GM12878 (cell line): ENCODE measurements around the gene SLITRK1. TPM values are rescaled to one million over a fixed set of nuclear protein-coding genes. Genes with fewer than 3 reads are reported as not detected.

Source experiments
- ATAC-seq: fragments of 200-7000 bp; cut with Tn5 transposase; 3 replicates; pipeline ENCODE4 v1.9.1; 2020; ENCODE audit warnings: mild to moderate bottlenecking, moderate library complexity
- BruUV-seq: library from RNA; stranded (reverse); fragments of 400-500 nt; replicated peaks from 2 replicates; lab custom pipeline; 2021; lab: Mats Ljungman, UMichigan
- CTCF ChIA-PET: fragments of 300-600 bp; sonication (Branson Sonifier 250); formaldehyde crosslinking; extraction: SDS; loops from one replicate; lab custom pipeline; 2021; ENCODE audit warnings: inconsistent platforms; lab: Yijun Ruan, JAX
- POLR2A ChIA-PET: fragments of 350-600 bp; formaldehyde crosslinking; extraction: SDS; loops from one replicate; lab custom pipeline; 2021; ENCODE audit warnings: inconsistent platforms; lab: Charles Lee
- RAD21 ChIA-PET: fragments of 300-600 bp; sonication (Branson Sonifier 250); formaldehyde crosslinking; loops from one replicate; lab custom pipeline; 2023; ENCODE audit warnings: antibody characterized with exemption; ENCODE audit not compliant: unreplicated experiment; lab: Charles Lee
- SMC1A ChIA-PET: fragments of 300-600 bp; sonication (Branson Sonifier 250); formaldehyde crosslinking; loops from one replicate; lab custom pipeline; 2023; ENCODE audit not compliant: unreplicated experiment, uncharacterized antibody; lab: Charles Lee
- DNase-seq: peaks from one replicate; pipeline ENCODE4 v3.0.0-alpha.2; 2011; ENCODE audit warnings: low read depth, low spot score
- FAIRE-seq: peaks from 3 replicates; lab custom pipeline; 2011; peaks lifted over from hg19 to GRCh38; lab: Jason Lieb, UNC
- H2AFZ ChIP-seq: 2 replicates; pipeline ENCODE4 v1.6.0; 2011; ENCODE audit warnings: low read depth, low read length, control low read depth; ENCODE audit not compliant: control insufficient read depth
- H3K27ac ChIP-seq: 2 replicates; pipeline ENCODE4 v1.5.1; 2011; ENCODE audit warnings: control low read depth; ENCODE audit not compliant: control insufficient read depth, insufficient read depth
- H3K27me3 ChIP-seq, 2 experiments: replicated peaks in 1 of 2; 2 replicates each; pipeline versions ENCODE4 v1.6.0 to v1.6.1; 2011; ENCODE audit warnings: low read length in 1 of 2; ENCODE audit not compliant: control insufficient read depth in 2 of 2, insufficient read depth in 2 of 2
- H3K36me3 ChIP-seq, 2 experiments: 2 replicates each; pipeline ENCODE4 v1.5.1; 2011; ENCODE audit warnings: low read length in 1 of 2; ENCODE audit not compliant: control insufficient read depth in 2 of 2, insufficient read depth in 2 of 2
- H3K4me1 ChIP-seq: 2 replicates; pipeline ENCODE4 v1.6.1; 2011; ENCODE audit warnings: mild to moderate bottlenecking, low read length, moderate library complexity, mixed read lengths; ENCODE audit not compliant: control insufficient read depth, insufficient read depth
- H3K4me2 ChIP-seq: 2 replicates; pipeline ENCODE4 v1.6.0; 2011; ENCODE audit warnings: control low read depth; ENCODE audit not compliant: control insufficient read depth, insufficient read depth
- H3K4me3 ChIP-seq: fragments of 200-600 bp; sonication (generic); 2 replicates; pipeline ENCODE4 v1.5.1; 2016
- H3K79me2 ChIP-seq: 2 replicates; pipeline ENCODE4 v1.6.0; 2011; ENCODE audit warnings: low read length; ENCODE audit not compliant: control insufficient read depth, insufficient read depth
- H3K9ac ChIP-seq: 2 replicates; pipeline ENCODE4 v1.8.0; 2011; ENCODE audit warnings: low read length, control low read depth, mixed read lengths; ENCODE audit not compliant: control insufficient read depth, insufficient read depth
- H3K9me3 ChIP-seq: replicated peaks from 3 replicates; pipeline ENCODE4 v1.5.1; 2011; ENCODE audit warnings: mild to moderate bottlenecking, low read length; ENCODE audit not compliant: control insufficient read depth, insufficient read depth
- H4K20me1 ChIP-seq: 2 replicates; pipeline ENCODE4 v1.6.0; 2011; ENCODE audit not compliant: control insufficient read depth, insufficient read depth
- ETV6 ChIP-seq, 2 experiments: fragments of 450-650 bp in 1 of 2; IDR thresholded peaks in 1 of 2; conservative IDR thresholded peaks in 1 of 2; 2 replicates each; pipeline ENCODE4 v1.6.1; 2014; ENCODE audit warnings: antibody characterized with exemption in 1 of 2, borderline replicate concordance in 1 of 2, low read depth in 1 of 2, mild to moderate bottlenecking in 1 of 2, moderate library complexity in 1 of 2
- EZH2 ChIP-seq: IDR thresholded peaks from 2 replicates; pipeline ENCODE4 v1.6.1; 2012; ENCODE audit warnings: low read depth, mild to moderate bottlenecking, control low read depth, inconsistent platforms, low read length, borderline replicate concordance; ENCODE audit not compliant: control insufficient read depth
- FOS ChIP-seq: IDR thresholded peaks from 3 replicates; pipeline ENCODE4 v1.6.1; 2011; ENCODE audit warnings: borderline replicate concordance; ENCODE audit not compliant: insufficient read length; ENCODE audit errors: extremely low read depth
- GABPA ChIP-seq: IDR thresholded peaks from 2 replicates; pipeline ENCODE4 v1.6.1; 2014; ENCODE audit warnings: antibody characterized with exemption, low read depth, mild to moderate bottlenecking, inconsistent platforms
- IRF4 ChIP-seq: IDR thresholded peaks from 2 replicates; pipeline ENCODE4 v1.6.1; 2011; ENCODE audit warnings: low read depth, low read length
- KAT2A ChIP-seq: conservative IDR thresholded peaks from 2 replicates; pipeline ENCODE4 v1.6.1; 2011; ENCODE audit warnings: low read depth, low read length; ENCODE audit not compliant: control insufficient read depth
- NRF1 ChIP-seq: conservative IDR thresholded peaks from 2 replicates; pipeline ENCODE4 v1.6.1; 2011; ENCODE audit warnings: mild to moderate bottlenecking, low read depth, low read length, improper control_type of control experiment
- PAX8 ChIP-seq: fragments of 450-650 bp; IDR thresholded peaks from 2 replicates; pipeline ENCODE4 v1.6.1; 2017; ENCODE audit warnings: mild to moderate bottlenecking, moderate library complexity
- RAD51 ChIP-seq: fragments of 450-650 bp; IDR thresholded peaks from 2 replicates; pipeline ENCODE4 v1.6.1; 2016; ENCODE audit warnings: moderate library complexity, mild to moderate bottlenecking, inconsistent platforms
- RCOR1 ChIP-seq: conservative IDR thresholded peaks from 2 replicates; pipeline ENCODE4 v1.6.1; 2012; ENCODE audit warnings: low read depth, low read length, improper control_type of control experiment
- SREBF2 ChIP-seq: IDR thresholded peaks from 2 replicates; pipeline ENCODE4 v1.6.1; 2012; ENCODE audit warnings: mild to moderate bottlenecking, low read length
- STAT1 ChIP-seq: fragments of 450-650 bp; conservative IDR thresholded peaks from 2 replicates; pipeline ENCODE4 v1.6.1; 2014; ENCODE audit warnings: antibody characterized with exemption, mild to moderate bottlenecking
- in situ Hi-C: fragments of 300-500 bp; cut with MboI; formaldehyde crosslinking; loops from 9 replicates; pipeline ENCODE4 v1.14.3; 2018; ENCODE audit warnings: mixed read lengths
- intact Hi-C: fragments of 100-400 bp; cut with micrococcal nuclease; formaldehyde crosslinking; loops from one replicate; pipeline ENCODE4 v1.14.2; 2022; ENCODE audit not compliant: unreplicated experiment
- polyA plus RNA-seq, 11 experiments: library from polyadenylated mRNA; depleted of rRNA in 4 of 11; unstranded in 6 of 11; stranded (reverse) in 5 of 11; fragments of >200 nt; fragmentation: Nextera tagmentation in 4 of 11; fragmentation: Illumina TruSeq in 1 of 11; extraction: Ambion mirVana in 4 of 11; extraction: Trizol in 1 of 11; gene quantifications; 1 replicate in 1 of 11; 2 replicates in 10 of 11; pipeline versions ENCODE4 v1.2.1 to v1.2.3, GENCODE V29; 2011 to 2016; ENCODE audit warnings: inconsistent platforms in 2 of 11, missing spikeins in 2 of 11, low read depth in 1 of 11
- total RNA-seq, 4 experiments: library from RNA; depleted of rRNA in 3 of 4; stranded (reverse); fragments of >200 nt in 3 of 4; fragmentation: Illumina TruSeq in 1 of 4; extraction: Trizol in 1 of 4; gene quantifications; 2 replicates each; pipeline versions ENCODE4 v1.2.1 to v1.2.3, GENCODE V29; 2013 to 2021
- TF ChIP-seq, protein P1 (sequence below): fragments of 450-650 bp; IDR thresholded peaks from 2 replicates; pipeline ENCODE4 v1.6.1; 2017; ENCODE audit warnings: mild to moderate bottlenecking, moderate library complexity
- TF ChIP-seq, protein P2 (sequence below): IDR thresholded peaks from 2 replicates; pipeline ENCODE4 v1.6.1; 2011; ENCODE audit warnings: borderline replicate concordance, low read depth, mild to moderate bottlenecking, moderate library complexity, mixed read lengths, low read length; ENCODE audit not compliant: insufficient read depth; ENCODE audit errors: extremely low read length
- TF ChIP-seq, protein P3 (sequence below): IDR thresholded peaks from 2 replicates; pipeline ENCODE4 v1.6.1; 2012; ENCODE audit warnings: low read depth, low read length, improper control_type of control experiment

The SLITRK1 gene
- total and polyA plus RNA-seq, 10 of the 15 experiments (the other 5 are each of a cell fraction or from before 2014, with no cell fraction given), result 0.03 to 0.78 (median 0.26) TPM

DNA sequence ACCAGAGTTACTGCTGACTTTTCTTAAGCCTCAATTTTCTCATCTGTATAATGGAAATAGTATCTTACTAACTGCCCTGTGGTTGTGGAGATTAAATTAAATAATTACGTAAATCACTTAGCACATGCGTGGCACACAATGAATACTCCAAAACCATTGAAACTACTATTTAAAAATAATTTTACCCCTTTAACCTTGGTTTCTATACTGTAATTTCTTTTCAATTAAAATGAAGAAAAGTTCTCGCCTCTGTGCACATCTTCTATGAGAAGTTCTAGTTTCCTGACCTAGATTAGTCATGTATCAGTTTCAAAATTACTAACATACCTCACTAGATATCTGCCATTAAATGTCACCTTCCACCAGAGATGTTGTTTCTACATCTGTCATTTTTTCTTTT, 5.7 kb downstream of the SLITRK1 start (continued):
- TF ChIP-seq, protein P1, sequence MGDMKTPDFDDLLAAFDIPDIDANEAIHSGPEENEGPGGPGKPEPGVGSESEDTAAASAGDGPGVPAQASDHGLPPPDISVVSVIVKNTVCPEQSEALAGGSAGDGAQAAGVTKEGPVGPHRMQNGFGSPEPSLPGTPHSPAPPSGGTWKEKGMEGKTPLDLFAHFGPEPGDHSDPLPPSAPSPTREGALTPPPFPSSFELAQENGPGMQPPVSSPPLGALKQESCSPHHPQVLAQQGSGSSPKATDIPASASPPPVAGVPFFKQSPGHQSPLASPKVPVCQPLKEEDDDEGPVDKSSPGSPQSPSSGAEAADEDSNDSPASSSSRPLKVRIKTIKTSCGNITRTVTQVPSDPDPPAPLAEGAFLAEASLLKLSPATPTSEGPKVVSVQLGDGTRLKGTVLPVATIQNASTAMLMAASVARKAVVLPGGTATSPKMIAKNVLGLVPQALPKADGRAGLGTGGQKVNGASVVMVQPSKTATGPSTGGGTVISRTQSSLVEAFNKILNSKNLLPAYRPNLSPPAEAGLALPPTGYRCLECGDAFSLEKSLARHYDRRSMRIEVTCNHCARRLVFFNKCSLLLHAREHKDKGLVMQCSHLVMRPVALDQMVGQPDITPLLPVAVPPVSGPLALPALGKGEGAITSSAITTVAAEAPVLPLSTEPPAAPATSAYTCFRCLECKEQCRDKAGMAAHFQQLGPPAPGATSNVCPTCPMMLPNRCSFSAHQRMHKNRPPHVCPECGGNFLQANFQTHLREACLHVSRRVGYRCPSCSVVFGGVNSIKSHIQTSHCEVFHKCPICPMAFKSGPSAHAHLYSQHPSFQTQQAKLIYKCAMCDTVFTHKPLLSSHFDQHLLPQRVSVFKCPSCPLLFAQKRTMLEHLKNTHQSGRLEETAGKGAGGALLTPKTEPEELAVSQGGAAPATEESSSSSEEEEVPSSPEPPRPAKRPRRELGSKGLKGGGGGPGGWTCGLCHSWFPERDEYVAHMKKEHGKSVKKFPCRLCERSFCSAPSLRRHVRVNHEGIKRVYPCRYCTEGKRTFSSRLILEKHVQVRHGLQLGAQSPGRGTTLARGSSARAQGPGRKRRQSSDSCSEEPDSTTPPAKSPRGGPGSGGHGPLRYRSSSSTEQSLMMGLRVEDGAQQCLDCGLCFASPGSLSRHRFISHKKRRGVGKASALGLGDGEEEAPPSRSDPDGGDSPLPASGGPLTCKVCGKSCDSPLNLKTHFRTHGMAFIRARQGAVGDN, result no peak
- TF ChIP-seq NRF1 (no peak), RCOR1 (no peak), RAD51 (no peak), SREBF2 (no peak), PAX8 (no peak), ETV6 (conservative IDR thresholded peaks at IDR 0.05 in 1 of 2, IDR thresholded peaks at IDR 0.05 in 1 of 2; ENCODE audit: borderline replicate concordance in 1 of 2, low read depth in 1 of 2) (no peak)
- TF ChIP-seq, protein P2, sequence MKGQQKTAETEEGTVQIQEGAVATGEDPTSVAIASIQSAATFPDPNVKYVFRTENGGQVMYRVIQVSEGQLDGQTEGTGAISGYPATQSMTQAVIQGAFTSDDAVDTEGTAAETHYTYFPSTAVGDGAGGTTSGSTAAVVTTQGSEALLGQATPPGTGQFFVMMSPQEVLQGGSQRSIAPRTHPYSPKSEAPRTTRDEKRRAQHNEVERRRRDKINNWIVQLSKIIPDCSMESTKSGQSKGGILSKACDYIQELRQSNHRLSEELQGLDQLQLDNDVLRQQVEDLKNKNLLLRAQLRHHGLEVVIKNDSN, result no peak

DNA sequence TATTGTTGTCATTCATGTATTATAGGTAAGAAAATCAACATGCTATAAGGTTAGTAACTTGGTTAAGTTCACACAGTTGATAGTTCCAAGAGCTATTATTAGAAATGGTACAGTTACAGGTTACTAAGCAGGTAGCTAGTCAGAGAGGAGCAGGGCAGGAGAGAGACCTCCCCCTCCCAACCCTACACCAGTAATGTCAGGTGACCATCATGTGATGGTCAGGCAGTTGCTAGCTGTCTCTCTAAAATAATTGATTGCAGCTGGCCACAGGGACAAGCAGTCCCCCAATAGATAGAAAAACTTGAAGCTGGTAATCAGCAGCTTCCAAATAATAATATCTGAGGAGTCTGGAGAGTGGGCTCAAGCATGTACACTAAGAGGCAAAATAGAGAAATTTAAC, 14.6 kb downstream of the SLITRK1 start:
- no peak overlapping the region for H3K27ac ChIP-seq
- no peak overlapping the region for H3K9ac ChIP-seq
- H3K79me2 ChIP-seq, result no peaks in the 10 kb centered on the region
- RAD21 ChIA-PET, result no interaction called here
- FAIRE-seq, result no peak
- ATAC-seq, result no peak
- H3K4me1 ChIP-seq, result no peaks in the 10 kb centered on the region
- SMC1A ChIA-PET, result no interaction called here
- BruUV-seq, result no TSS peak
- H3K4me2 ChIP-seq, result no peak overlapping the region
- no peak overlapping the region for H3K4me3 ChIP-seq
- CTCF ChIA-PET, result no interaction called here
- POLR2A ChIA-PET, result no interaction called here
- in situ Hi-C loops, result no loop called here
- intact Hi-C loops, result no loop called here
- no peaks in the 10 kb centered on the region for H3K36me3 ChIP-seq
- H3K27me3 ChIP-seq, result no peaks in the 10 kb centered on the region
- no peaks in the 10 kb centered on the region for H4K20me1 ChIP-seq
- H3K9me3 ChIP-seq, result no peaks in the 10 kb centered on the region
- no peak overlapping the region for H2AFZ ChIP-seq
- no peak for DNase-seq
- TF ChIP-seq EZH2 (no peak), GABPA (no peak), IRF4 (no peak), STAT1 (no peak), FOS (no peak), KAT2A (no peak), NRF1 (no peak)
- TF ChIP-seq, protein P3, sequence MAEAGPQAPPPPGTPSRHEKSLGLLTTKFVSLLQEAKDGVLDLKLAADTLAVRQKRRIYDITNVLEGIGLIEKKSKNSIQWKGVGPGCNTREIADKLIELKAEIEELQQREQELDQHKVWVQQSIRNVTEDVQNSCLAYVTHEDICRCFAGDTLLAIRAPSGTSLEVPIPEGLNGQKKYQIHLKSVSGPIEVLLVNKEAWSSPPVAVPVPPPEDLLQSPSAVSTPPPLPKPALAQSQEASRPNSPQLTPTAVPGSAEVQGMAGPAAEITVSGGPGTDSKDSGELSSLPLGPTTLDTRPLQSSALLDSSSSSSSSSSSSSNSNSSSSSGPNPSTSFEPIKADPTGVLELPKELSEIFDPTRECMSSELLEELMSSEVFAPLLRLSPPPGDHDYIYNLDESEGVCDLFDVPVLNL, result no peak
